ENCODE measurements around the gene CXCL1. TPM values are rescaled to one million over a fixed set of nuclear protein-coding genes. Genes with fewer than 3 reads are reported as not detected.
"Not testable (repeated sequence)": the region's sequence is repeated elsewhere in the genome, so short reads cannot be mapped to it uniquely, and the experiment has no call there.

Gene CXCL1
- total RNA-seq, 1 donor from 2014 or later = 53.3 TPM

GRCh38 chr4:73874386-73874785, 5.2 kb downstream of the CXCL1 start:
- no peak for DNase-seq (ENCODE audit: low read depth, low spot score)

- DNase-seq (ENCODE audit: low read depth, low spot score) = no peak
Measured at GRCh38 chr4:73875401-73875800, 6.2 kb downstream of the CXCL1 start.

GRCh38 chr4:73883306-73883705, 14.1 kb downstream of the CXCL1 start:
- no peak for DNase-seq (ENCODE audit: low read depth, low spot score)

DNA sequence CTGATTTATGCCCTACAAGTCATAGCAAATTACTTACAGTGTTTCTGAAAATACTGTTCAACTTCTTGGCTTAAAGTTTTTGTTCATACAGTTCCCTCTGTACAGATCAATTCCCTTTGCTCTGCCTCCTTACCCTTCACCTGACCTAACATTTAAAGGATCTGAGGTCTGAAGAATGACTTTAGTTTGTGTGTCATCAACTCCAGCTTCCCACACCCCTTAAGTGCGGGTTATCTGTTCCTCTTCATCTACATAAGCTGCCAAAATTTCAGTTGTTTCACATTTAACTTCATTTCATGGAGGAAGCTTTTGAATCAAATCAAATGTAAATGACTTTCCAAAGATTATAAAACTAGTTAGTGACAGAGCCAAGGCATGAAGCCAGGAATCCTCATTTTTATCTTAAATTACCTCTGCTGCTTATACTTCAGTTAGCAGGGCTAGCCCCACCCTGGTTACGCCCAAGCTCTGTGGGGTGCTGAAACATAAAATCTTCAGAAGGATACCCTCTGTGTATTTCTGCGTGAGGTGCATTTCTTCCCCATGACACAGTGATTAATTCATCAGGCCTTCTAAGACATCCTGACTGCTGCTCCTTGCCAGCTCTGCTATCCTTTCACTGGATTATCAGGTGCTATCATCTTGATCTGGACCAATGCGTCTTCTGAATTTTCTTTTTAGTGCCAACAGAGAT, 16.5 kb downstream of the CXCL1 start:
- no peak for DNase-seq (ENCODE audit: low read depth, low spot score)

- DNase-seq (ENCODE audit: low read depth, low spot score) = no peak
Measured at GRCh38 chr4:73891326-73891725, 22.1 kb downstream of the CXCL1 start.

- DNase-seq (ENCODE audit: low read depth, low spot score) = no peak
Measured at GRCh38 chr4:73891739-73892405, 22.7 kb downstream of the CXCL1 start.

GRCh38 chr4:73892966-73893365, 23.8 kb downstream of the CXCL1 start:
- no peak for DNase-seq (ENCODE audit: low read depth, low spot score)

DNA sequence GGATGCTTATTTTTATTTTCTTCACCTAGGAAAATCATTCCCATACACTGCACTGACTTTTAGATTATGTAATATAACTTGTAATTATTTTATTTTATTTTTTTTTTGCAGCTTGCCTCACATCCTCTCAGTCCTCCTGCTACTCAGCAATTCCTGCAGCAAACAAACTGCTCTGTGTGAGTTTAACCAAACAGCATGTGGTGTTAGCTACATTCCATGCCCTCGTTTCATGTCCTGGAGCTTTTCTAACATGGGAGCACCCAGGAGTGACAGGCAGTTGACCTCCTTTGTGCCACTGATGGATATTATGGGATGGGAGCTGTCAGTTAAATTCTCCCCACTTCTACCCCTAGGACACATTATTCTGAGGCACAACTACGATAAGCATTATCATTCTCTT, 24.8 kb downstream of the CXCL1 start:
- no peak for DNase-seq (ENCODE audit: low read depth, low spot score)

- no peak for DNase-seq (ENCODE audit: low read depth, low spot score)
Measured at GRCh38 chr4:73895201-73896175, 26.3 kb downstream of the CXCL1 start.

DNA sequence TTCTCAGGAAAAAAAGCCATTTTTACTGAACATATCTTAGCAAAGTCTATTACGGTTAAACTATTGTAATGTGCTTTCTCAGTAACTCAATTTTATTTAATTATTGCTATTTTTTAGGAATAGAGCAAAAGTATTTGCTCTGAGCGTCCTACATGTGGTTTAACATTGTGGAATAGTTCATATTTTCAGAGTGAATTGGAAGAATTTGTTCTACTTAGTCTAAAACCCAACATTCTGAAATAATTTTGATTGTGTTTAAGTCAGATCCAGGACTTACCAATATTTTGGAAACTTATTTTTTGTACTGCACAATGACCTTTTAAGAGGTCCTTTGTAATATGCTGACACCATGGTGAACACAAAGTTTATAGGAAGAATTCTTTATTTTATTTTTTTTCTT, 27.2 kb downstream of the CXCL1 start:
- no peak for DNase-seq (ENCODE audit: low read depth, low spot score)

DNA sequence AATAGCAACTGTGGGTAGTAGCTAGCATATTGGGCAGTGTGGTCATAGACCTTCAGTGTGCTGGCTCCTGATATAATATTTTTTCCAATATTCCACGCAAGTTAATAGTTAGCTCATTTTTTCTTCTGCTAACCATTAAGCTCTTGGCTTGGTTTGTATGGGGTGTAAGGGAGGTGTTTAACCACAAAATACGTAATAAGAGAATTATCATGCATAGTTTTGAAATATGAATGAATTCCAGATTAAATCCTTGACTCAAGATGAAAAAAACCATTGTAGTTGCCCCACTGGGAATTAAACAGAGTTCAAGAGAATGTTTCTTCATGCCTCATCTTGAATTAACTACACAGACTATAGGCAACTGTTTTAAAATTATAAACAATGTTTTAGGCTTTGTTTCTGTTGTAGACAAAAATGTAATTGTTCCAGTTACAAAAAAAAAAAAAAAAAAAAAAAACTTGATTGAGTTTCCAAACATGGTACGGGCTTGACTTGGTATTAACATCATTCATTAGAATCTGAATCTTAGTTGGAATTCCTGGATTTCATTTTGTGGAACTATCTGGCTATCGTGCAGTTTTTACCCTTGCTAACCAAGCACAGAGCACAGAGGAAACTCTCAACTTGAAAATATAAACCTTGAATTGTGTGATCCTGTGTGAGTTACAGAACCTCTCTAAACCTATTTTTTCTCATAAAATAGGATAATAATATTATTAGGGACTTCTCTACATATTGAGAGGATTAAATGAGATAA, 28.4 kb downstream of the CXCL1 start:
- no peak for DNase-seq (ENCODE audit: low read depth, low spot score)

DNA sequence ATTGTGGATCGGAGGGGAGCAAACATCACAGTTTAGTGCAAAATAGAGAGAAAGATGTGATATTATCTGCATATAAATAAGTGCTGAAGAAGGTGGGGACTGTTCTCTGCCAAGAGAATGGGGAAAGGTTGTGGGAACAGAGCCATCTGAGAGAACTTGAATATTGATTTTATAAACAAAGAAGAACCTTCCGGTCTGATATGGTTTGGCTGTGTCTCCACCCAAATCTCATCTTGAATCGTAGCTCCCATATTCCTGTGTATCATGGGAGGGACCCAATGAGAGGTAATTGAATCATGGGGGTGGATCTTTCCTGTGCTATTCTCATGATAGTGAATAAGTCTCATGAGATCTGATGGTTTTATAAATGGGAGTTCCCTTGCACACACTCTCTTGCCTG, 30.1 kb downstream of the CXCL1 start:
- DNase-seq (ENCODE audit: low read depth, low spot score) = not testable (repeated sequence)

DNA sequence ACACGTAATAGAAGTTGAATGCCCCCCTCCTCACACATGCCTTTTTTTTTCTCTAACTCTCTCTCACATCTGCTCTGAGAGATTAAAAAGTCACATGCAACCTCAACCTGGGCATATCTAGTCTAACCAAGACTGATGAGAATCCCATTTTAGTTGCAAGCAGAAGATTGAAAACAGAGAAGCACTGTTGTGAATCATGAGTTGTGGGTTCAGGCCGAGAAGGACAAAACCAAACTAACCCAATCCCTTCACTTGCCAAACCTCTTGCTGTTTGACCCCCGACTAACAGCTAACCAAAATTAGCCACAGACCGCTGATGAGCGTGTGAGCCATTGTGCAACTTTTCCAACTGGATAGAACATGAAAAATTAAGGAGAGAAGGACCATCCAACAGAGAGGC, 31.8 kb downstream of the CXCL1 start:
- no peak for DNase-seq (ENCODE audit: low read depth, low spot score)

GRCh38 chr4:73902038-73902637, 32.9 kb downstream of the CXCL1 start:
- DNase-seq (ENCODE audit: low read depth, low spot score) = no peak

GRCh38 chr4:73902817-73903547, 33.8 kb downstream of the CXCL1 start:
- DNase-seq (ENCODE audit: low read depth, low spot score) = no peak

GRCh38 chr4:73904491-73904890, 35.3 kb downstream of the CXCL1 start:
- DNase-seq (ENCODE audit: low read depth, low spot score) = no peak

DNA sequence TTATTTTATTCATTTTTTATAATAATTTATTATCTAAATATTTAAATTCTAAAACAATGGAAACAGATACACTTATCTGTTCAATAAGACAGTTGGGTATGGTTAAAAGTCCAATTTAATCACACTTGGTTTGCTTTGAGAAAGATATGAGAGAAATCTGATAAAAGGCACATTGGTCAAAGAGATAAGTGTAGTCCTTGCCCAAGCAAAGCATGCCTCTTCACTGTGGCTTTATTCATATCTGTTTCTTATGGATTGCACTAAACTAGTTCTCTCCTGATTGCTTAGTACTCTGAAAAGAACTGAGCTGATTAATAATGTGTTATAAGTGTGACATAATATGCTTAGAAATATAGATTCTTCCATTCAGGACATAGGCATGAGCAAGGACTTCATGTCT, 39.8 kb downstream of the CXCL1 start:
- no peak for DNase-seq (ENCODE audit: low read depth, low spot score)

DNA sequence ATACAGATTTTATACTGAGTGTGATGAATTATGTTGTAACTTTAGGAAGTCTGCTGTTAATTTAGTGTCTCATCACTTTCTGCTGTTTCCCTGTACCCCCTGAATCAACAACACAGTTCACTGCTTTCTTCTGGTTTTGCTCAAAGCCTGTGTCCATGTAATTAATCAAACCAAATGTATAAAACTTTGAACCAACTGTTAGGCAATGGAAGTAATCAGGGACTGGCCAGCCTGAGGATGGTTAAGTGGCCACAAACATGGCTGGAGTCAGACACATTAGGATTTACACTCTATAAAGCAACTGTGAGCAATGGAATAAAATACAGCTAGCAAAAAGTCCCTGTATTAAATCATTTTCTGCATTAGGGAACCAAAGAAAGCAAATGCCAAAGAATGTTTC, 42.6 kb downstream of the CXCL1 start:
- no peak for DNase-seq (ENCODE audit: low read depth, low spot score)

GRCh38 chr4:73912191-73912590, 43.0 kb downstream of the CXCL1 start:
- no peak for DNase-seq (ENCODE audit: low read depth, low spot score)

DNA sequence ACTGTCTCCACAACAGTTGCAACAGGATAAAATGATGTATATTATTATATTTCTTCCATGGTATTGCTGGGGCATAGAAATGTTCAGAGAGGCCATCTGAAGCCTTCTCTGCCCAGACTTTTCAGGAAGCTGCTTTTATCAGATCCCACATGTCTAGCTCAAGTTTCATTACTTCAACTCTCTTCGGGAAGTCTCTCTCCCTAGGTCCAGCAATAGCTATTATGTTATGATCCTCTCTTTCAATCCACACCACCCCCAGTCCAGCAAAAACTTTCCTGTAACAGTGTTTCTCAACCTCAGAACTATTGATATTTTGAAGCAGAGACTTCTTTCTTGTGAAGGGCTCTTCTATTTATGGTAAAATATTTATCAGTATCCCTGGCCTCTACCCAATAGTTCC, 44.9 kb downstream of the CXCL1 start:
- DNase-seq (ENCODE audit: low read depth, low spot score) = no peak

Measured in pulmonary artery endothelial cell (primary cell).